GM18519 (cell line): Measurements from ENCODE around the gene CTNNA1.

Experiments
- ATAC-seq: cut with Tn5 transposase; IDR thresholded peaks from one replicate; pipeline ENCODE4 v1.9.1; 2021; ENCODE audit warnings: mild to moderate bottlenecking, moderate library complexity; ENCODE audit not compliant: unreplicated experiment, low FRiP score

CTNNA1 gene

DNA sequence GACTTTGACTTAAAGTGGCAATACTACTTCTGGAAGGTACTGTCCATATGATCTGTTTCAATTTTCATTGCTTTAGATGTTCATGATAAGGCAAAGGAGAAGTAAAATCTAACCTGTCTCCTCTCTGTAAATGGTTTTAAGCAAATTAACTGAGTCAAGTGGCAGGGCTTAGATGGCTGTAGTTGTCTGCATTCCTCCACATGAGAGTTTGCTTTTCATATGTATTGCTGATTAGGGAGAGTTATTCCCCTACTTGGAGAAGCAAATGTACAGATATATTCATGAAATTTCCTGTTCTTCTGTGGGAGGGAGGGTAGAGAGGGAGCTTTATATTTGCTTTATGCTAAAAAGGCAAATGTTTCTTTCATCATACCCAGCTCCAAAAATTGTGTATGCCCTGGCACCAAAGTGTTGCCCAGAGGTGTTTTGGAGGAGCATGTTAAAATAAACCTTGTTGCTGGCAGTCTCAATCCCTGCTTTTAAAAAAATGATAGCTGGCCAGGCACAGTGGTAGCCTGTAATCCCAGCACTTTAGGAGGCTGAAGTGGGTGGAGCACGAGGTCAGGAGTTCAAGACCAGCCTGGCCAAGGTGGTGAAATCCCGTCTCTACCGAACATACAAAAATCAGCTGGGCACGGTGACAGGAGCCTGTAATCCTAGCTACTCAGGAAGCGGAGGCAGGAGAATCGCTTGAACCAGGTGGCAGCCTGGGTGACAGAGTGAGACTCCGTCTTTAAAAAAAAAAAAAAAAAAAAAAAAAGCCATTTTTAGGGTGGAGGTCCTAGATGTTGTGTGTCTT lies 125.4 kb downstream of the CTNNA1 start:
- no peak for ATAC-seq

DNA sequence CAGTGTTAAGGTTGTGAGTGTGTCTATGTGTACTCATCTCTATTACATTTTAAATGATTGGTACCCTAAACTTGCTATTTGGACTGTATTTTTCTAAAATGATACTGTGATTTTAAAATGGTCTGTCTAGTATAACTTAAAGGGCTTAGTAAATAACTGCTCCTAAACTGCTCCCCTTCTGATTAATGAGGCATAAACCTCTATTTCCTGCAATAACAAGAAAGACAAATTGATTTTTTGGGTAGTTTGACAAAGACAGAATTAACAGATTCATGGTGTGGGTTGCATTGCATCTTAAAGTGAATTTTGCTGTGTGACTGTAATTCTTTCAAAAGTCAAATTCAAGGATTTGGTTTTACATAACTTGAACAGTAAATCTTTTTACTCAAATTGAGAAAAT lies 130.0 kb downstream of the CTNNA1 start:
- no peak for ATAC-seq

DNA sequence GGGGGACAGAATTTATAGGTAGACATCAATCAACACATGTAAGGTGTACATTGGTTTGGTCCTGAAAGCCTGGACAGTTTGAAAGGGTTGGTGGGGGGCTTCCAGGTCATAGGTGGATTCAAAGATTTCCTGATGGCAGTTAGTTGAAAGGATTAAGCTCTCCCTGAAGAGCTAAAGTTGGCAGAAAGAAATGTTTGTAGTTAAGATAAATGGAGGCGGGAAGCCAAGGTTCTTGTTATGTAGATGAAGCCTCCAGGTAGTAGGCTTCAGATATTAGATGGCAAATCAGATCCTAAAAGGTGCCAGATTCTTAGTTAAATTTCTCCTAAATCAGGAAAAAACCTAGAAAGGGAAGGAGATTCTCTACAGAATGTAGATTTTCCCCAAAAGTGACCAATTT lies 130.9 kb downstream of the CTNNA1 start:
- no peak for ATAC-seq

DNA sequence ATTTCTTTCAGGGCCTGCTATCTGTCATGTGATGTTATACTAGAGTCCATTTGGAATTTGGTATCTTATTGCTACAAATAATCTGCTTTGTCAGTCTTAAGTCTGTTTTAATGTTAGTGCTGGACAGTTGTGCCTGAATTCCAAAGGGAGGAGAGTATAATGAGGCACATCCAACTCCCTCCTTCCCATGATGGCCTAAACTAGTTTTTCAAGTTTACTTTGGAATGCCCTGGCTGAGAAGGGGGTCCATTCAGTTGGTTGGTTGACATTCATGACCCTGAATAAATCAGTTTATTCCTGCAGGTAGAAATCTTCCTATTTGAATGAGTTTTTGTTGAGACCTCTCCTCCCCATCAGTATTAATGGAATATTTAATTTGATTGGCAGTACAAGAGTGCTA lies 131.3 kb downstream of the CTNNA1 start:
- no peak for ATAC-seq

DNA sequence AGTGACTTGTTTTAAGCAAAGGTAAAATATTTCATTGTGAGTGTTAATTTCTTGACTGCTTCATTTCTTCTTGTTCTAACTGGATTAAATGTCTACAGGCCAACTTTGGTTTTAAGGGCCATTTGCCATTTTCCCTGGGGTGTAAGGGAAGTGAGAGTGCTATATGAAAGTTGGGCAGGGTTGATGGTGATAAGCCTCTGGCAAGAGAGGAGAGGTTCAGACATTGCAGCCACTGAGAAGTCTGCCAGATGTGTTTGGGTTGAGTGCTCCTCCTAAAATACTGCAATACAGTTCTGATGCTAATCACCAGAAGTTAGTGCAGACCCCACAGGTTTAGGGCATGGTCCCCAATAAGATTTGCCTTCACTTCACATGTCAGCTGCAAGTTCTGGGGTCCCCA lies 136.8 kb downstream of the CTNNA1 start:
- no peak for ATAC-seq

DNA sequence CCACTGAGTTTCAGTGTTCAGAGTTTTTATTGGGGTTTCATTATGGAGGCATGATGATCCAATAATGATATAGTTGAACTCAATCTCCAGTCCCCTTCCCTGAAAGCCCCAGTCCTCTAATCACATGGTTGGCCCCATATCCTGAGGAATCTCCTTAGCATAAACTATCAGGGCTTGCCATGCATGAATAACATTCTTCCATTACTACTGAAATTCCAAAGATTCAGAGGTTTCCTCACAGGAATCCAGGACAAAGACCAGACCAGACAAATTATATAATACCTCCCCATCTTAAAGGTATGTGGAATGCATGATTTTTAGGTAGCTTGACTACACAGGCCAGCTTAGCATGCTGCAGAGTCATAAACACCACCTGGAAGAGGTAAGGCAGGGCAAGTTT lies 137.4 kb downstream of the CTNNA1 start:
- ATAC-seq, result no peak

DNA sequence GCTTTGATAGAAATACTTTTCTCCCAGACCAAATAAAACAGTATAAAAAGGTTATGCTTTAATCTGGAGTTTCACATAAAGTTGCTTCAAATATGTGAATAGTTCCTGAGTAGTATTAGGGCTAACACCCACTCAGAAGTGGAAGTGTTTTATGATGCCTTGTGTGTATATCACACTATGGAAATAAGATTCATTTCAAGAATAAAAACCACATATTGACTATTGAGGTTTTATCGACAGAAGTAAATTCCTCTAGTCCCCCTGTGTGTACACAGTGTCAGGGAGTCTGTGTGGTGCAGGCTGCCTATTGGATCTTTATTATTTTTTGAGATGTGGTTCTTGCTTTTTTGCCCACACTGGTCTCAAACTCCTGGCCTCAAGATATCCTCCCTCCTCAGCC lies 142.7 kb downstream of the CTNNA1 start:
- no peak for ATAC-seq

DNA sequence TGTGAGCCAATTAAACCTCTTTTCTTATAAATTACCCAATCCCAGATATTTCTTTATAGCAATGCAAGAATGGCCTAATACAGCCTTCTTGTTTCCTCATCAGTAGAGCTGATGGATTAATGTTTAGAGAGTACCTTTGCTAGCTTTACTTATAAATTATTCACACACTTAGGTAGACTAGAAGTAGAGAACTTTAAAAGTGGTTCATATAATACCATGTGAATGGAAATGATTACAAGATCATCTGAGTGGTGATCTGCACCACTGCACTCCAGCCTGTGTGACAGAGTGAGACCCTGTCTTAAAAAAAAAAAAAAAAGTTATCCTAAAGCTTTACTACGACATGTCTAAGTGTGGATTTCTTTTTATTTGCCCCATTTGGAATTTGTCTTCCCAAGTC lies 145.1 kb downstream of the CTNNA1 start:
- no peak for ATAC-seq

DNA sequence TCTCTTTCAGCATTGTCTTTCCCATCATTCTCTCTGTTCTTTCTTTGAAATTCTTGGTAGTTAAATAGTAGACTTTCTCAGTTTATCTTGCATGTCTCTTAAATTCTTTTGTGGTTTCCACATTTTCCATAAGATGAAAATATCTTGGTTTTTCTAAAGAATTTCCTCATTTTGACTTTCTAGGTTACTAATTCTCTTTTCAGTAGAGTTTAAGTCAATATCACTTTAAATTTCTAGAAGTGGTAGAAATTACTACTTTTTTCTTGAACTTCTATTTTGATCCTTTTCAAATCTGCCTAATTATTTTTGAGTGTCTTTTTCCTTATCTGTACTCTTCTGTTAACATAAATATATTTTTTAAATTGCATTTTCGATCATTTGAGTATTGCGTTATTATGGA lies 145.5 kb downstream of the CTNNA1 start:
- no peak for ATAC-seq

DNA sequence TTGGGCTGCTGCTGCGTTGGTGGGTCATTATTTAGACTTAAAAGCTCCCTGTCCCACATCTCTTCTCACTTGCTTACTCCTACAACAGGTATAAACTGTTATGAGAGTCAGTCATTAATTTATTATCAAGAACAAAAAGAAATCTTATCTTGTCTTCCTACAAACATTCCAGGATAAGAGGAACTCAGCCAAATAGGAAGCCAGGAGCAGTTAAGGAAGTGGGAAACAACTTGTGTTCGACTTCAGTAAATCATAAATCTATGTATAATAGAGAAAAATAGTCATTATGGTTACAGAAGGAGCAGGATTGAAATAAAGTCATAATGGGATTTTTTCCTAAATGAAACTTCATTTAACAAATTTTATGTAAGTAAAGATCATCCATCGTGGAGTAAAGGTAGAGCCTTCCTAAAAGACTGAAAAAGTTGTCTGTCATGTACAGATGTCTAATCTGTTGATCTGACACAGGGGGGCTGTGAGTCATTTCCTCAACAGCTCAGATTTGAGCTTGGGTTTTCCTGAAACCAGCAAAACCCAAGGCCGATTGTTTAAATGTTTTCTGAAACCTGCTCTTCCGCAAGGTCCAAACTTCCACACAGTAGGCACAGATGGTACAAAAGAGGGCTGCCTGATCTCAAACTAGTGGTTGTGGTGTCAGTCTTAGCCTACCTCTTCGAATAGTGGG lies 147.2 kb downstream of the CTNNA1 start:
- ATAC-seq, result no peak

DNA sequence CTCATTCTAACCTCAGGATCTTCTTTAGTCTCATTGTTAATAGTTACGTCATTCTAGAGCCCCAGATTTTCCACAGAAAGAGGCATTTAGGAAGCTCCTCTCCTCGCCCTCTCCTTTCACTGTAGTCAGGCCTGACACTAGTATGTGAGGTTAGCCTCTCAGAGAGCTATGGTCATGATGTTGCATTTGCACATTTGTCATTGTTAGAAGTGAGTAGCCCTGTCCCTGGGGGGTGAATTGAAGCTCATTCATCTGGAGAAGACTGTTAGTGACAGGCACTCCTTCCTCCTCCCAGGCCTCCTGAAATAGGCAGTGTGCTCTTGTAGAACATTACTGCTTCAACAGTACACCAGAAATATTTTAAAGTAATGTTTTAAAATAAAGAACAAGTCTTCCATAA lies 148.5 kb downstream of the CTNNA1 start:
- no peak for ATAC-seq

DNA sequence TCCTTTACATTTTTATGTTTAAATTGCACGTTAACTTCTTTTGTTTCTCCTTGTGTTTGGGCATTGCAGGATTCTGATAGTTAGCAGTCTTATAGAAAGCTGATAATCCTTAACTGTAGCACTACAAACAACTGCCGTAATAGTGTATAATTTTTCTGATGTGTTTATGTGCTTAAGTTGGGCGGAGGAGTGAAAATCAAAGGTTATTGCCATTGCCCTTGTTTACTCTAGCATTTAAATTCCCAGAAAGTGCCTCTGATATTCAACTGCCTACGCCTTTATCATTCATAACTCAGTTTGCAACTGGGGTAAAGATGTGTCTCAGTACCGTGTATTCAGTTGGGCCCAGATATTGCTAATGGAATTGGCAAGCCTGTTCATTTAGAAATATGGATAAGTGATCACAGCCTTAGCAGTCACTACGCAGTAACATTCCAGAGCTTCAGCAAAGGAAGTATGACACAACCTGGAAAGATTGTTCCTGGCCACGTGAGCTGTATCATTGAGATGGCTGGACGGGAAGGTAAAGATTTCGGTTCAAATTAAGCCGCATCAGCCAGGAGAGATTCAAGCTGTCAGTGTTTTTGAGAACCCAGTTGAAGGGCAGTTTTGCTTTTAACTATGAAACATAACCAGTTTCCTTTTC lies 150.0 kb downstream of the CTNNA1 start:
- no peak for ATAC-seq

DNA sequence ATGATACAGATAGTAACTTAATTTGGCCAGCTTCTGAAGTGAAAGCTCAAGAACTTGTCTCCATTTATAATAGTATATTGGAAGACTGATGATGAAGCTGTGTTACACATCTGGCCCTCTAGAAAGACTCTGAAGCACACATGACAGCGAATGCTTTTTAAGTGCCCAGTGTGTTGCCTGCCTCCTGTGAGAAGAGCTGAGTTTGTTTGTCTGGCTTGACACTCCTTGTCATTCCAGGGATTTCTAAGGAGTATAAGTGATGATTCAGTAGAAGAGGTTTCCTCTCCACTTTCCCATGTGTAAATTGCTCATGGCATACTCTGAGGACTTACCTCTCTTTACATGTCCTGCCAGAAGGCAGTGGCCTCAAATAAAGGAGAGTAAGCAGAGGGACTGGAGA lies 152.3 kb downstream of the CTNNA1 start:
- ATAC-seq, result no peak

DNA sequence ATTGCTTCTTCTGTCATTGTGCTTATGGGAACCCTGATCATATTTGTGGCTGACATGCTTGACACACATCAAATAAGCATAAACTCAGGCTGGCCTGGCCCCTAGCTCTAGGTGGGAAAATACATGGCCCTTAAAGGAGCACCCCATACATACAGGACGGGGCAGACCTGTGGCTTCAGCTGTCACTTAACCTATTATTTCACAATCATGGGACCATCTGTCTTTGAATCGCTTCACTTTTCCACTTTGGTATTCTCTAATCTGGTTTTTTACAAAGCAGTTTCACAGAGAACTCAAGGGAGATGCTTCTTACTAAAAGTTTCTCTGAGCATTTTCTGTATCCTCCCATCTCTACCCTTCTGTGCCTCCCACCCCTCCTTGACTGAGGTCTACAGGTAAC lies 156.5 kb downstream of the CTNNA1 start:
- no peak for ATAC-seq

DNA sequence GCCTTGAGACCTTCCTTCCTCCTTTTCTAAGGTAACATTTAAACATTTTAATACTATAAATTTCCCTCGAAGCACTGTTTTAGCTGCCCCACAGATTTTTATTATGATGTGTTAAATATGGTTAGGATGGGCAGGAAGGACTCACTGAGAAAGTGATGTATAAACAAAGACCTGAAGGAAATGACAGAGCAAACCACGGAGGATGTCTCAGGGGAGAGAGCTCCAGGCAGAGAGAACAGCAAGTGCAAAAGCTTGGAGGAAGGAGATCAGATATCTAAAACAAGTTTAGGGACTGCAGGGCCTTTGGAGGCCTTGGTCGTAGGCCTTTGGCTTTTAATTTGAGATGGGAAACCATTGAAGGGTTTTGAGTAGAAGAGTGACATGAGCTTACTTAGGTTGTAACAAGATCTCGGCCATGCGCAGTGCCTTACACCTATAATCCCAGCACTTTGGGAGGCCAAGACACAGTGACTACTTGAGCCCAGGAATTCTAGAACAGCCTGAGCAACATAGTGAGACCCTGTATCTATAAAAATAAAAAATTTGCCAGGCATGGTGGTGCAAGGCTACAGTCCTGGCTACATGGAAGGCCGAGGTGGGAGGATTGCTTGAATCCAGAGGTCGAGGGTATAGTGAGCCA lies 157.4 kb downstream of the CTNNA1 start:
- ATAC-seq, result no peak

DNA sequence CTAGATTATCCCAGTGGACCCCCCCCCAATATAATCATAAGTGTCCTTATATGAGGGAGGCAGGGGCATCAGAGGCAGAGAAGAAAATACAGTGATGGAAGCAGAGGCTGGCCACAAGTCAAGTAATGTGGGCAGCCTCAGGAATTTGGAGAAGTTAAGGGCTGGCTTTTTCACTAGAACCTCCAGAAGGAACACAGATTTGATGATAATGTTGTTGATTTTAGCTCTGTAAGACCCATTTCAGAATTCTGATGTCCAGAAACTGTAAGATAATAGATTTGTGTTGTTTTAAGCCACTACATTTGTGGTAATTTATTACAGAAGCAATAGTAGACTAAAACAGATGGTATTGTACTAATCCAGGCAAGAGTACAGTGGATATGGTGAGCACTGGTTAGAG lies 158.2 kb downstream of the CTNNA1 start:
- no peak for ATAC-seq

DNA sequence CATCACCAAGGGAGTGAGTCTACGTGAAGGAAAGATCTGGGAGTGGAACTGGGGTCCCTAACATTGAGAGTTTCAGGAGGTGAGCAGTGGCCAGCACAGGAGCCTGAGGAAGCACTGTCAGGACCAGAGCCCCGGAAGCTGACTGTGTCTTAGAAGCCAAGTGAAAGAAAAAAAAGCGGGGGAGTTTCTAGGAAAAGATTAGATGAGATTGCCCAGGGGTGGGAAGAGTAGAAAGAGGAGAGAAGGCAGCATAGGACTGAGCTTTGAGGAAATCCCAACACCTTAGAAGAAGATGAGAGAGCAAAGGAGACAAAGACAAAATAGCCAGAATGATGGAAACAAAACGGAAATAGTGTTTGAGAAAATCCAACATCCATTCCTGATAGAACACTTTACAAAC lies 158.9 kb downstream of the CTNNA1 start:
- ATAC-seq, result no peak

DNA sequence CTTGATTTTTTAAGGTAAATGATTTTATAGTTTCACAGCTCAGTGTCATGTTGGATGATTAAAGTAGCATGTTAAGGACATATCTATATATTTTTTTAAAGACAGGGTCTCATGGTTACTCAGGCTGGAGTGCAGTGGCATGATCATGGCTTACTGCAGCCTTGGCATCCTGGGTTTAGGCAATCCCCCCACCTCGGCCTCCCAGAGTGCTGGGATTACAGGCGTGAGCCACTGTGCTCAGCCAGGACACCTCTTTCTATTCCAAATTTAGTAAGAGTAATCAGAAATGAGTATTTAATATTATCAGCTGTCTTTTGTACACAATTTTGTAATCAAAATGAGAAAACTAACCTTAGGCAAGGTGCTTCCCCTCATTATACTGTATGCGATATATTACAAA lies 160.5 kb downstream of the CTNNA1 start:
- no peak for ATAC-seq

DNA sequence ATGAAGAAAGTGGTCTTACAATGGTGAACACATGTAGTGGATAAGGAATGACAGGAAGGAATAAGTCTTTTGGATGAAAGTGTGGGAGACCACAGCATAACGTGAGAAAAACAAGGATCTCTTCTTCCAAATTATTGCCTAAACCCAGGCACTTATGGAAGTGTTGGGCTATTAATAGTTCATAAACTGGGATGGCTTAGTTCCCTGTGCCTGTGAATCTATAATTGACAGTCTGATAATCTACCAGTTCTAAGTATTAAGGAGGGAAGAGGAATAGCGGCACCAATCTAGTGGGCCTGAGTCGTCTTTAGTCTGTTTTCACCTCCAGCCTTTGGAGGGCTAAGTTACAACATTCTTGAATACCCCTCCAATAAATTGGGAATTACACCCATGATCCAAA lies 161.1 kb downstream of the CTNNA1 start:
- no peak for ATAC-seq

DNA sequence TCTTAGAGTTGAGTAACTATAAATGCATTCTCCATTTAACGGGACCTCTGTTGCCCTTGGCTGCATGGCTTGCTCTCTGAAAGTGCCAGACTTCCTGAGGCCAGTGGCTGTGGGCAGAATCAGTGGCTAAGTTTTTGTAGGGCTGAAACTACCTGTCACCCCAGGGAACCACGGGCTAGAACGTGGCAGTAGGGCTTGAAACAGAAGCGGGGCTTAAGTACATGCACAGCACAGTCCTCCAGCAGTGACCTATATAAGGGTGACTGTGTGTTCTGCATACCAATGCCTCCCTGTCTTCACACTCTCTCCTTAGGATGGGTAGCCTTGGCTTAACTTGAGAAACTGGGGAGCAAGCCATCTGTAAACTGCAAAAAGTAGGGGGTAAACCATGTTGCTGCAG lies 165.5 kb downstream of the CTNNA1 start:
- ATAC-seq, result no peak

DNA sequence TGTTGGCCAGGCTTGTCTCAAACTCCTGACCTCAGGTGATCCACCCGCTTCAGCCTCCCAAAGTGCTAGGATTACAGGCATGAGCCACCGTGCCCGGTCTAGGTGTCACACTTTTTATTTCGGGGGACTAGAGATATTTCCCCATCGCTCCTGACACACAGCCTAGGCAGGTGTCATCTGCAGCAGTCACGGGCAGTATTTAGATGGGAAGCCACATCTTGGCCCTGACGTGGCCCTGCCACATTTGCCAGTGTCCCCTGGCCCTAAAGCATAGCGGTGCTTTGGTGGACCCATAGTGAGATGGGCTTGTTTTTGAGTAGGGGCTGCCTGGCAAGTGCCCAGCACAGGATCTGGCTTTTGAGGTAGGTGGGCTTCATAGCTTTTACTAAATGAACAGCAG lies 167.0 kb downstream of the CTNNA1 start:
- ATAC-seq, result no peak
